Type B pancreatic cell (in vitro differentiated cells): Measurements from ENCODE around the gene ITPR2. TPM values are rescaled to one million over a fixed set of nuclear protein-coding genes. Genes with fewer than 3 reads are reported as not detected.
A peak's percentile ranks its signal among the peaks of the same experiment; 100 is the strongest.

ENCODE experiments used
- DNase-seq: peaks from one replicate; pipeline ENCODE4 v3.0.0; 2021; ENCODE audit warnings: mixed read lengths; ENCODE audit not compliant: unreplicated experiment; ENCODE audit errors: extremely low spot score
- H3K27ac Mint-ChIP-seq: 2 replicates; pipeline ENCODE4 v1.8.0; 2021; ENCODE audit warnings: mild to moderate bottlenecking, mixed read lengths
- H3K27me3 Mint-ChIP-seq: 2 replicates; pipeline ENCODE4 v1.8.0; 2021; ENCODE audit warnings: mixed read lengths
- H3K36me3 Mint-ChIP-seq: 2 replicates; pipeline ENCODE4 v1.8.0; 2021; ENCODE audit warnings: mixed read lengths
- H3K4me1 Mint-ChIP-seq: one replicate; pipeline ENCODE4 v1.8.0; 2021; ENCODE audit warnings: mixed read lengths; ENCODE audit not compliant: unreplicated experiment
- H3K4me3 Mint-ChIP-seq: 2 replicates; pipeline ENCODE4 v1.8.0; 2021; ENCODE audit warnings: mild to moderate bottlenecking, mixed read lengths
- H3K9me3 Mint-ChIP-seq: 2 replicates; pipeline ENCODE4 v1.8.0; 2021; ENCODE audit warnings: mixed read lengths
- total RNA-seq: library from RNA; stranded (reverse); gene quantifications from 2 replicates; pipeline ENCODE4 v1.2.1, GENCODE V29; 2021; ENCODE audit warnings: low replicate concordance
- TF ChIP-seq, protein P1 (sequence below): fragments of 200-600 bp; sonication (generic); conservative IDR thresholded peaks from 2 replicates; pipeline ENCODE4 v1.5.0; 2021; ENCODE audit warnings: antibody characterized with exemption, mild to moderate bottlenecking

ITPR2 gene
- total RNA-seq, 1 donor from 2014 or later, result 33.7 TPM

DNA sequence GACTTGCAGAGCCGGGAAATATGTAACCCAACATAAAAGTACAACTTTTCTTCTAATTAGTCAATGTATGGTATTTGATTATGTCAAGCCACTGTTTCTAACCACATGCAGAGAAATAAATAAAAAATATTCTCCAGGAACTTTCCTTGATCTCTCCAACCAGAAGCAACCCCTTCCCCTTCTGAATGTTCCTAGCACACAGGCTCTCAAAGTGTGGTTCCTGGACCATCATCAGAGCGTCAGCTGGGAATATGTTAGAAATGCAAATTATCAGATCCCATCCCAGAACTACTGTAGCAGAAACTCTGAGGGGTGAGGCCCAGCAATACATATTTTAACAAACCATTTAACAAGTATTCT is 21.0 kb upstream of the ITPR2 start:
- peak overlapping the region; percentile 19 for H3K27ac Mint-ChIP-seq
- no peak for DNase-seq
- no peak overlapping the region for H3K4me3 Mint-ChIP-seq
- H3K27me3 Mint-ChIP-seq, result no peaks in the 10 kb centered on the region
- H3K9me3 Mint-ChIP-seq, result no peaks in the 10 kb centered on the region
- no peaks in the 10 kb centered on the region for H3K36me3 Mint-ChIP-seq
- TF ChIP-seq, protein P1, sequence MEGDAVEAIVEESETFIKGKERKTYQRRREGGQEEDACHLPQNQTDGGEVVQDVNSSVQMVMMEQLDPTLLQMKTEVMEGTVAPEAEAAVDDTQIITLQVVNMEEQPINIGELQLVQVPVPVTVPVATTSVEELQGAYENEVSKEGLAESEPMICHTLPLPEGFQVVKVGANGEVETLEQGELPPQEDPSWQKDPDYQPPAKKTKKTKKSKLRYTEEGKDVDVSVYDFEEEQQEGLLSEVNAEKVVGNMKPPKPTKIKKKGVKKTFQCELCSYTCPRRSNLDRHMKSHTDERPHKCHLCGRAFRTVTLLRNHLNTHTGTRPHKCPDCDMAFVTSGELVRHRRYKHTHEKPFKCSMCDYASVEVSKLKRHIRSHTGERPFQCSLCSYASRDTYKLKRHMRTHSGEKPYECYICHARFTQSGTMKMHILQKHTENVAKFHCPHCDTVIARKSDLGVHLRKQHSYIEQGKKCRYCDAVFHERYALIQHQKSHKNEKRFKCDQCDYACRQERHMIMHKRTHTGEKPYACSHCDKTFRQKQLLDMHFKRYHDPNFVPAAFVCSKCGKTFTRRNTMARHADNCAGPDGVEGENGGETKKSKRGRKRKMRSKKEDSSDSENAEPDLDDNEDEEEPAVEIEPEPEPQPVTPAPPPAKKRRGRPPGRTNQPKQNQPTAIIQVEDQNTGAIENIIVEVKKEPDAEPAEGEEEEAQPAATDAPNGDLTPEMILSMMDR, result no peak
- H3K4me1 Mint-ChIP-seq, result peaks cover 5% of the 10 kb centered on the region

DNA sequence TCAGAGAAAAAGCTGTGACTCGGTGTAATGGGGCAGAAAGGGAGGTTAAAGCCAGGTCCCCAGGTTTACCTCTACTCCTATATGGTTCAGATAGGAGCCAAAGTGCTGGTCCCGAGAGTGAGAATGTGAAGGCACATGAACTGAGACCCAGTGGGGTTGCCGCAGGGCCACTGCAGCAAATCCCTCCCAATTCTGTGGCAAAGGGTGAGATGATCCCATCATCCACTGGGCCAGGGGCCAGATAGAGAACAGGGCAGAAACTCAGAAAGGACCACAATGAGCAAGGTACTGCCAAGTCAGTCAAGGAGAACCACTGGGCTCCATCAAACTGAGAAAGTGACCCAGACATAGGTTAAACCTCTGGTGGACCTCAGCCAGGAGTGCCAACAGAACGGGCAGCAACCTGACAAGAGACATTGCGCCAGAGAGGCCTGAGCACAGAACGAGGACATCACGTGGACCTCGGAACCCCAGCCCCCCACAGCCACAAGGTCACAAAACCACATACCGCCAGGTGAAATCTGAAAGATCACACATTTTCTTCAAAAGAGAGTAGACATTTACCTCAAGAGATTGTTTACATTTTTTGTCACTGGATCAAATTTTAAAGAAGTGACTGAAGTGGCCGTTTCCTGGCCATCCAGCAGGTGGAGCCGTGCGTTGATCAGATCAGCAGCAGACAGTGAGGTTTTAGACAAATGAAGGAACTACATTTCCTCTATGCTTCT is 20.5 kb upstream of the ITPR2 start:
- TF ChIP-seq, protein P1, result peak; percentile 91
- no peaks in the 10 kb centered on the region for H3K36me3 Mint-ChIP-seq
- H3K27me3 Mint-ChIP-seq, result no peaks in the 10 kb centered on the region
- H3K9me3 Mint-ChIP-seq, result no peaks in the 10 kb centered on the region
- peaks cover 5% of the 10 kb centered on the region for H3K4me1 Mint-ChIP-seq
- peak overlapping the region; percentile 19 for H3K27ac Mint-ChIP-seq
- H3K4me3 Mint-ChIP-seq, result no peak overlapping the region
- no peak for DNase-seq

DNA sequence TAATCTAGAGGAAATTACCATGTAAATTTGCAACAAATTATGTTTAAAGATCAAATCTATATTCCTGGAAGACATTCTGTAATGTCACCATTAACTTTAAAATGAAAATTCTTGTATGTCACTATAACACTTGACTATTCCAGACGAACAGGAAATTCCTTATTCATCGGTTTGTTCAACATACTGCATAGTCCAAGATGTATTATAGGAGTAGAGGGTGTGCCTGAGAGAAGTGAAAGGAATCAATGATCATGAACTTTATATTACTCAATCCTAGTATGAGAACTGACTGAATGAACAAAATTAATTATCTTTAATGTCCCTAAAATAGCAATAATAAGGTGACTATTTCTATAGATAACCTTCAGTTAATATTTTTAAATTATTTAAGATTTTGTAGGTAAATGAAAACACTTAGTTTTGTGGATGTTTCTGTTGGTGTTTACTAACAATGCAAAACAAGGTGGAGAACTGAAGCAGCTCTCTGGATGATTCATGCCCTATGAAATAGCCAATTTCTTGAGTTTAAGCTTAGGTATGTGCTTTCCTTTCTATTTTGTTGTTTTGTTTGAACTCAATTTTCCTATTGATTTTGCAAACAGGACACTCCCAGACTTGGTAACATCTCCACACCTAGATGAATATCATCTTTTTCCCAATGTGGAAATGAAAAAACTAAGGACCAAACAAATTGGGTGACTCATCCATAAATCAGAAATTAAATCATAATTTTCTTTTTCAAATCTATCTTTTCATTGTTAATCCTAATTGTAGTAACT is 18.2 kb upstream of the ITPR2 start:
- H3K4me1 Mint-ChIP-seq, result peaks cover 5% of the 10 kb centered on the region
- no peak overlapping the region for H3K4me3 Mint-ChIP-seq
- no peaks in the 10 kb centered on the region for H3K27me3 Mint-ChIP-seq
- H3K9me3 Mint-ChIP-seq, result no peaks in the 10 kb centered on the region
- no peak for DNase-seq
- no peak overlapping the region for H3K27ac Mint-ChIP-seq
- no peaks in the 10 kb centered on the region for H3K36me3 Mint-ChIP-seq
- TF ChIP-seq, protein P1, result no peak

DNA sequence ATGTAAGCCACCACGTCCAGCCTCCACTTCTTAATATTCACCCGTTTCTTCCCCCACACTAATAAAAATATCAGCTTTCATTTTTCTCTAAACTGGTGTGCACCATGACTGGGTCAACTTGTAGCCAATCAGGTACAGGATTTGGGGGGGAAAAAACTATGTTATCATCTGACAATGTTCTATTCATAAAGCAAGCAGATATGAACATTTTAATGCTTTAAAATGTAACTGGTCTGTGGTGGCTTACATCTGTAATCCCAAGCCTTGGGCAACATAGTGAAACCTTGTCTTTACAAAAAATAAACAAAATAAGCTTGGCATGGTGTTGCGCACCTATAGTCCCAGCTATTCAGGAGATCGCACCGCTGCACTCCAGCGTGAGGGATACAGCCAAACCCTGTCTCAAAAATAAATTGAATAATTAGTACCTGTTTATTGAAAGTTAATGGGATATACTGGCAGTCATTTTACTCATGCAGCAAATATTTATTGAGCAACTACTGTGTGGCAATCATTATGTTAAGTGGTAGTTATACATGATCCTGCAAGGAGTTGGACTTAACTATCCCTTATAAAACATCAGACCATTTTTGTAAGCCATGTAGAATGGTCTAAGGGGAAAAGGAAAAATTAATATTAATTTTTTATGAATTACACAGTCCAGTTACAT is 15.3 kb upstream of the ITPR2 start:
- Mint-ChIP-seq H3K27ac (no peak overlapping the region), H3K9me3 (no peaks in the 10 kb centered on the region), H3K4me1 (peaks cover 4% of the 10 kb centered on the region), H3K4me3 (no peak overlapping the region), H3K36me3 (no peaks in the 10 kb centered on the region), H3K27me3 (no peaks in the 10 kb centered on the region)
- TF ChIP-seq, protein P1, result no peak
- DNase-seq, result no peak

DNA sequence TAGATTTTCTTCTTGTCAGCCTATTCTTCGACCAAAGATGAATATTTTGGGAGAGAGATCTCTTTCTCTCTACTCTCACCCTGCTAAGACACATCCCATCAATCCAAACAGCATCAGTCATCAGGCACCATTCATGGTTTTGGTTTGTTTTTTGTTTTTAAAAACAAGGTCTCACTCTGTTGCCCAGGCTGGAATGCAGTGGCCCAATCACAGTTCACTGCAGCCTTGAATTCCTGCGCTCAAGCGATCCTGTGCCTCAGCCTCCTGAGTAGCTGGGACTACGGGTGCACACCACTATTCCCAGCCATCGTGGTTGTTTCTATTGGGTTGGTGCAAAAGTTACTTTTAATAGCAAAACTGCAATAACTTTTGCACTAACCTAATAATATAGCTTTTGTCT is 14.4 kb upstream of the ITPR2 start:
- Mint-ChIP-seq H3K4me1 (peaks cover 4% of the 10 kb centered on the region), H3K36me3 (no peaks in the 10 kb centered on the region), H3K27me3 (no peaks in the 10 kb centered on the region), H3K27ac (no peak overlapping the region), H3K9me3 (no peaks in the 10 kb centered on the region), H3K4me3 (no peak overlapping the region)
- no peak for DNase-seq
- TF ChIP-seq, protein P1, result no peak
